MG63 (cell line): ENCODE results near the gene IGBP1. TPM values are rescaled to one million over a fixed set of nuclear protein-coding genes. Genes with fewer than 3 reads are reported as not detected.

ENCODE experiments used
- DNase-seq: peaks from one replicate; pipeline ENCODE4 v3.0.0-alpha.2; 2020
- H3K27me3 ChIP-seq: fragments of 250-450 bp; sonication (Bioruptor Pico); 2 replicates; pipeline ENCODE4 v1.5.1; 2020; ENCODE audit warnings: mild to moderate bottlenecking, moderate library complexity
- H3K36me3 ChIP-seq: fragments of 250-450 bp; sonication (Bioruptor Pico); 2 replicates; pipeline ENCODE4 v1.5.1; 2020; ENCODE audit warnings: mild to moderate bottlenecking, moderate library complexity
- H3K4me3 ChIP-seq: fragments of 250-450 bp; sonication (Bioruptor Pico); 2 replicates; pipeline ENCODE4 v1.5.1; 2020; ENCODE audit warnings: mild to moderate bottlenecking, moderate library complexity
- H3K9me3 ChIP-seq: fragments of 250-450 bp; sonication (Bioruptor Pico); 2 replicates; pipeline ENCODE4 v1.5.1; 2020; ENCODE audit warnings: mild to moderate bottlenecking, moderate library complexity
- total RNA-seq: library from RNA; depleted of rRNA; stranded (reverse); fragments of >200 nt; shearing (Covaris generic); gene quantifications from 2 replicates; pipeline ENCODE4 v1.2.3, GENCODE V29; 2014; ENCODE audit warnings: low replicate concordance

The IGBP1 gene
- total RNA-seq, 1 experiment from 2014 or later: 59.5 TPM

GRCh38 chrX:70134116-70134477 is 850 bp downstream of the IGBP1 start:
- Histone ChIP-seq H3K9me3 (no peaks in the 10 kb centered on the region), H3K27me3 (no peaks in the 10 kb centered on the region), H3K4me3 (peak overlapping the region; percentile 70), H3K36me3 (peaks cover 3% of the 10 kb centered on the region; the same call in 1 of the 2 replicates)
- no peak for DNase-seq

- H3K27me3 ChIP-seq: no peaks in the 10 kb centered on the region
- DNase-seq: no peak
- H3K9me3 ChIP-seq: no peaks in the 10 kb centered on the region
- H3K4me3 ChIP-seq: no peak overlapping the region
- peaks cover 3% of the 10 kb centered on the region; the same call in 1 of the 2 replicates for H3K36me3 ChIP-seq
These were observed 5.4 kb downstream of the IGBP1 start for GRCh38 chrX:70138622-70139021.

GRCh38 chrX:70139736-70140135 is 6.5 kb downstream of the IGBP1 start:
- no peaks in the 10 kb centered on the region for H3K9me3 ChIP-seq
- H3K4me3 ChIP-seq: no peak overlapping the region
- H3K27me3 ChIP-seq: no peaks in the 10 kb centered on the region
- no peak for DNase-seq
- peaks cover 3% of the 10 kb centered on the region; the same call in 1 of the 2 replicates for H3K36me3 ChIP-seq

GRCh38 chrX:70141373-70141772 is 8.1 kb downstream of the IGBP1 start:
- Histone ChIP-seq H3K4me3 (no peak overlapping the region), H3K9me3 (no peaks in the 10 kb centered on the region), H3K27me3 (no peaks in the 10 kb centered on the region), H3K36me3 (no peaks in the 10 kb centered on the region)
- DNase-seq: no peak

GRCh38 chrX:70166601-70167590 is 33.6 kb downstream of the IGBP1 start:
- no peak overlapping the region for H3K4me3 ChIP-seq
- peak; percentile 14 for DNase-seq
- no peaks in the 10 kb centered on the region for H3K27me3 ChIP-seq
- no peaks in the 10 kb centered on the region for H3K9me3 ChIP-seq
- no peaks in the 10 kb centered on the region for H3K36me3 ChIP-seq

GRCh38 chrX:70168238-70169188 is 35.3 kb downstream of the IGBP1 start:
- Histone ChIP-seq H3K27me3 (no peaks in the 10 kb centered on the region), H3K4me3 (no peak overlapping the region), H3K36me3 (no peaks in the 10 kb centered on the region), H3K9me3 (no peaks in the 10 kb centered on the region)
- DNase-seq: peak; percentile 62

- no peaks in the 10 kb centered on the region for H3K36me3 ChIP-seq
- no peaks in the 10 kb centered on the region for H3K27me3 ChIP-seq
- H3K4me3 ChIP-seq: no peak overlapping the region
- no peak for DNase-seq
- no peaks in the 10 kb centered on the region for H3K9me3 ChIP-seq
These were observed 36.0 kb downstream of the IGBP1 start for GRCh38 chrX:70169281-70169680.

- DNase-seq: no peak
- no peaks in the 10 kb centered on the region for H3K36me3 ChIP-seq
- H3K27me3 ChIP-seq: no peaks in the 10 kb centered on the region
These were observed 38.4 kb downstream of the IGBP1 start for GRCh38 chrX:70171624-70172023.

GRCh38 chrX:70172221-70172620 is 39.0 kb downstream of the IGBP1 start:
- no peak overlapping the region for H3K4me3 ChIP-seq
- no peaks in the 10 kb centered on the region for H3K9me3 ChIP-seq
- DNase-seq: peak; percentile 5
- H3K36me3 ChIP-seq: no peaks in the 10 kb centered on the region
- no peaks in the 10 kb centered on the region for H3K27me3 ChIP-seq

More at GRCh38 chrX:70171624-70172023, 38.4 kb downstream of the IGBP1 start:
- no peak overlapping the region for H3K4me3 ChIP-seq
- no peaks in the 10 kb centered on the region for H3K9me3 ChIP-seq

- Histone ChIP-seq H3K9me3 (no peaks in the 10 kb centered on the region), H3K4me3 (no peak overlapping the region), H3K36me3 (no peaks in the 10 kb centered on the region), H3K27me3 (no peaks in the 10 kb centered on the region)
- no peak for DNase-seq
These were observed 39.7 kb downstream of the IGBP1 start for GRCh38 chrX:70172964-70173363.

- Histone ChIP-seq H3K4me3 (no peak overlapping the region), H3K9me3 (no peaks in the 10 kb centered on the region), H3K36me3 (no peaks in the 10 kb centered on the region), H3K27me3 (no peaks in the 10 kb centered on the region)
- peak; percentile 59 for DNase-seq
These were observed 41.5 kb downstream of the IGBP1 start for GRCh38 chrX:70174754-70175153.

- Histone ChIP-seq H3K27me3 (no peaks in the 10 kb centered on the region), H3K9me3 (no peaks in the 10 kb centered on the region)
- DNase-seq: no peak
These were observed 42.1 kb downstream of the IGBP1 start for GRCh38 chrX:70175338-70175737.

GRCh38 chrX:70176938-70177533 is 43.8 kb downstream of the IGBP1 start, which contains the start of gene DGAT2L6:
TSS of gene DGAT2L6 (plus strand) at chrX:70177483. CDS start at chrX:70177583, 100 bp downstream.
- no peaks in the 10 kb centered on the region for H3K36me3 ChIP-seq
- no peaks in the 10 kb centered on the region for H3K27me3 ChIP-seq
- DNase-seq: no peak
- no peaks in the 10 kb centered on the region for H3K9me3 ChIP-seq
- H3K4me3 ChIP-seq: no peak within 1 kb of the TSS

More at GRCh38 chrX:70175338-70175737, 42.1 kb downstream of the IGBP1 start:
- H3K36me3 ChIP-seq: no peaks in the 10 kb centered on the region
- no peak overlapping the region for H3K4me3 ChIP-seq

- no peak for DNase-seq
- Histone ChIP-seq H3K27me3 (no peaks in the 10 kb centered on the region), H3K9me3 (no peaks in the 10 kb centered on the region)
These were observed 49.8 kb downstream of the IGBP1 start for GRCh38 chrX:70183091-70183490.

GRCh38 chrX:70190225-70190624 is 57.0 kb downstream of the IGBP1 start:
- Histone ChIP-seq H3K36me3 (no peaks in the 10 kb centered on the region), H3K27me3 (no peaks in the 10 kb centered on the region), H3K9me3 (no peaks in the 10 kb centered on the region), H3K4me3 (no peak overlapping the region)
- DNase-seq: no peak

More at GRCh38 chrX:70183091-70183490, 49.8 kb downstream of the IGBP1 start:
- Histone ChIP-seq H3K36me3 (no peaks in the 10 kb centered on the region), H3K4me3 (no peak overlapping the region)

GRCh38 chrX:70196961-70197720 is 63.9 kb downstream of the IGBP1 start:
- Histone ChIP-seq H3K9me3 (no peaks in the 10 kb centered on the region), H3K4me3 (no peak overlapping the region), H3K36me3 (no peaks in the 10 kb centered on the region), H3K27me3 (no peaks in the 10 kb centered on the region)
- DNase-seq: peak; percentile 2
